HepG2 (cell line): ENCODE measurements around the gene DGKB.

ENCODE experiments used
- GABPA ChIP-seq, 2 experiments: IDR thresholded peaks; 2 replicates each; pipeline ENCODE4 v1.6.1; 2011 to 2016; ENCODE audit warnings: low read depth in 2 of 2, low read length in 1 of 2, missing biosample characterization in 1 of 2, missing genetic modification characterization in 1 of 2
- HDAC6 ChIP-seq: fragments of 200-600 bp; sonication (generic); IDR thresholded peaks from 2 replicates; pipeline ENCODE4 v1.7.0; 2017; ENCODE audit warnings: mild to moderate bottlenecking, antibody characterized with exemption, low read length, low read depth
- ZNF841 ChIP-seq: sonication (generic); formaldehyde crosslinking; IDR thresholded peaks from 2 replicates; pipeline ENCODE4 v1.8.1; 2023; ENCODE audit warnings: missing genetic modification reagents, borderline replicate concordance

DNA sequence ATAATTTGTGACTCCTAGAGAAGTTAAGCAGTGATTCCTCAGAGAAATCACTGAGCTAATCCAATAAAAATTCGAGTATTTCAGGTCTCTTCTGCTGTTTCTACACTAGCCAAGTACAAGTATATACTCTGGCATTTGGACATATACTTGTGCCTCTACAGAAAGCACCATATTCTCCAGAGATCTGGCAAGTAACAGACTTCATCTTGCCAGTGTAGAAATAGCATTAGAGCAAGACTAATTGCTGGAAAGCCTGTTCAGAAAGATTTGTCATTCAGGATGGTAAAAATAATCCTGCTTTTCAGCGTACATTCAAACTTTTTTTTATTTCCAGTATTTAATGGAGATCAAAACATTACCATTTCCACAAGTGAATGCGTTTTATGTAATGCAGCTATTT, 502.3 kb downstream of the DGKB start:
- TF ChIP-seq HDAC6 = no peak
- no peak for TF ChIP-seq ZNF841
- TF ChIP-seq GABPA (IDR thresholded peaks at IDR 0.05; ENCODE audit: low read depth, low read length) = no peak
- no peak for TF ChIP-seq GABPA (CRISPR knock-in tag; IDR thresholded peaks at IDR 0.05; ENCODE audit: low read depth)
